K562 (cell line): ENCODE measurements around the gene GPX5. TPM values are rescaled to one million over a fixed set of nuclear protein-coding genes. Genes with fewer than 3 reads are reported as not detected.

Experiments used
- CEBPG ChIP-seq, 3 experiments: fragments of 200-800 bp in 1 of 3; sonication (Bioruptor generic) in 1 of 3; sonication (generic) in 1 of 3; formaldehyde crosslinking in 1 of 3; IDR thresholded peaks in 2 of 3; conservative IDR thresholded peaks in 1 of 3; 2 replicates each; pipeline versions ENCODE4 v1.6.1 to v1.8.0; 2016 to 2022; ENCODE audit warnings: missing compliant biosample characterization in 2 of 3, missing genetic modification characterization in 2 of 3, mild to moderate bottlenecking in 1 of 3, missing genetic modification reagents in 1 of 3
- ESRRA ChIP-seq: fragments of 450-650 bp; IDR thresholded peaks from 2 replicates; pipeline ENCODE4 v1.6.1; 2014; ENCODE audit warnings: low read depth, mild to moderate bottlenecking, moderate library complexity, borderline replicate concordance
- MAFK ChIP-seq: IDR thresholded peaks from 2 replicates; pipeline ENCODE4 v1.6.1; 2011; ENCODE audit warnings: low read length, improper control_type of control experiment
- MBD1 ChIP-seq: fragments of 250-450 bp; sonication (Bioruptor Pico); IDR thresholded peaks from 2 replicates; pipeline ENCODE4 v1.8.0; 2022; ENCODE audit warnings: inconsistent platforms
- MITF ChIP-seq: IDR thresholded peaks from 2 replicates; pipeline ENCODE4 v1.6.1; 2014; ENCODE audit warnings: antibody characterized with exemption
- MTA1 ChIP-seq: fragments of 450-650 bp; IDR thresholded peaks from 2 replicates; pipeline ENCODE4 v1.6.1; 2017; ENCODE audit warnings: borderline replicate concordance
- TOE1 ChIP-seq, 2 experiments: fragments of 450-650 bp in 1 of 2; sonication (generic) in 1 of 2; formaldehyde crosslinking in 1 of 2; IDR thresholded peaks; 2 replicates each; pipeline versions ENCODE4 v1.7.1 to v1.8.0; 2016 to 2022; ENCODE audit warnings: borderline replicate concordance in 2 of 2, mild to moderate bottlenecking in 2 of 2, antibody characterized with exemption in 1 of 2, inconsistent platforms in 1 of 2, low read depth in 1 of 2, missing genetic modification reagents in 1 of 2, moderate library complexity in 1 of 2
- ZBTB40 ChIP-seq, 2 experiments: fragments of 450-650 bp in 1 of 2; sonication (generic) in 1 of 2; formaldehyde crosslinking in 1 of 2; IDR thresholded peaks; 2 replicates each; pipeline versions ENCODE4 v1.7.1 to v1.9.0; 2016 to 2022; ENCODE audit warnings: inconsistent platforms in 1 of 2, mild to moderate bottlenecking in 1 of 2, missing genetic modification reagents in 1 of 2
- ZNF280A ChIP-seq: fragments of 450-650 bp; IDR thresholded peaks from 2 replicates; pipeline ENCODE4 v1.6.1; 2018; ENCODE audit warnings: mild to moderate bottlenecking, low read depth; ENCODE audit not compliant: partially characterized antibody
- ZNF668 ChIP-seq: fragments of 250-450 bp; sonication (Bioruptor Pico); IDR thresholded peaks from 2 replicates; pipeline ENCODE4 v1.8.0; 2022; ENCODE audit warnings: mild to moderate bottlenecking, inconsistent platforms
- polyA plus RNA-seq, 8 experiments: library from polyadenylated mRNA; depleted of rRNA in 4 of 8; stranded (reverse) in 5 of 8; unstranded in 3 of 8; fragments of >200 nt; fragmentation: Nextera tagmentation in 2 of 8; fragmentation: Illumina TruSeq in 1 of 8; extraction: Ambion mirVana in 2 of 8; extraction: Trizol in 1 of 8; gene quantifications; 2 replicates each; pipeline versions ENCODE4 v1.2.1 to v1.2.3, GENCODE V29; 2011 to 2014; ENCODE audit warnings: inconsistent platforms in 1 of 8, missing spikeins in 1 of 8
- total RNA-seq, 7 experiments: library from RNA; depleted of rRNA in 6 of 7; stranded (reverse); fragments of >200 nt in 6 of 7; fragmentation: Illumina TruSeq in 2 of 7; extraction: Trizol in 2 of 7; gene quantifications; 2 replicates each; pipeline versions ENCODE4 v1.2.1 to v1.2.3, GENCODE V29; 2011 to 2021; ENCODE audit warnings: low replicate concordance in 1 of 7

GPX5 gene
- total and polyA plus RNA-seq, 9 of the 15 experiments (the other 6 are each of a cell fraction or from before 2014, with no cell fraction given), result 0.07 to 0.18 (median 0.15) TPM; not detected in 6

- TF ChIP-seq ZBTB40 (IDR thresholded peaks at IDR 0.05), result no peak
- no peak for TF ChIP-seq ZBTB40 (CRISPR knock-in tag; IDR thresholded peaks at IDR 0.05)
- peak; percentile 50; the same call in 1 of the 2 replicates for TF ChIP-seq ESRRA
- no peak for TF ChIP-seq ZNF280A
- peak; percentile 43; the same call in 1 of the 2 replicates for TF ChIP-seq CEBPG (CRISPR knock-in tag; IDR thresholded peaks at IDR 0.05)
- TF ChIP-seq CEBPG (tag; conservative IDR thresholded peaks at IDR 0.05 in 1 of 2, IDR thresholded peaks at IDR 0.05 in 1 of 2), result peak in 1 of 2 experiments; percentile 82; a peak in 2 of 4 replicates
- no peak for TF ChIP-seq MTA1
- 0 out of 2 replicates have a peak, but pooled peaks have one; percentile 41 for TF ChIP-seq MITF
- no peak for TF ChIP-seq TOE1 (IDR thresholded peaks at IDR 0.05; ENCODE audit: borderline replicate concordance)
- TF ChIP-seq TOE1 (CRISPR knock-in tag; IDR thresholded peaks at IDR 0.05; ENCODE audit: borderline replicate concordance, low read depth), result no peak
- TF ChIP-seq MBD1 (CRISPR knock-in tag), result no peak
- TF ChIP-seq MAFK, result no peak
- no peak for TF ChIP-seq ZNF668 (CRISPR knock-in tag)
These were observed at the start of gene GPX5 (continued) for GRCh38 chr6:28525496-28526039.
